Progenitor cell of endocrine pancreas (in vitro differentiated cells): ENCODE data around the gene KCNJ6. TPM values are rescaled to one million over a fixed set of nuclear protein-coding genes. Genes with fewer than 3 reads are reported as not detected.

Experiments
- DNase-seq: peaks from one replicate; pipeline ENCODE4 v3.0.0; 2021; ENCODE audit warnings: low spot score; ENCODE audit not compliant: unreplicated experiment
- H3K27ac Mint-ChIP-seq: 2 replicates; pipeline ENCODE4 v1.8.0; 2021; ENCODE audit warnings: mild to moderate bottlenecking, moderate library complexity, mixed read lengths
- H3K27me3 Mint-ChIP-seq: 2 replicates; pipeline ENCODE4 v1.8.0; 2021; ENCODE audit warnings: mixed read lengths
- H3K36me3 Mint-ChIP-seq: 2 replicates; pipeline ENCODE4 v1.8.0; 2022; ENCODE audit warnings: mixed read lengths; ENCODE audit not compliant: insufficient read depth
- H3K4me1 Mint-ChIP-seq: 2 replicates; pipeline ENCODE4 v1.8.0; 2021; ENCODE audit warnings: low read depth, mixed read lengths
- H3K4me3 Mint-ChIP-seq: 2 replicates; pipeline ENCODE4 v1.8.0; 2021; ENCODE audit warnings: low read depth, mild to moderate bottlenecking, moderate library complexity, mixed read lengths
- H3K9me3 Mint-ChIP-seq: 2 replicates; pipeline ENCODE4 v1.8.0; 2021; ENCODE audit warnings: low read depth, mixed read lengths
- total RNA-seq: library from RNA; stranded (reverse); gene quantifications from 2 replicates; pipeline ENCODE4 v1.2.1, GENCODE V29; 2021
- TF ChIP-seq, protein P1 (sequence below): fragments of 200-600 bp; sonication (generic); IDR thresholded peaks from one replicate; pipeline ENCODE4 v1.5.0; 2021; ENCODE audit warnings: antibody characterized with exemption, mild to moderate bottlenecking; ENCODE audit not compliant: unreplicated experiment

Gene KCNJ6
- total RNA-seq, 1 donor from 2014 or later = 3.3 TPM

DNA sequence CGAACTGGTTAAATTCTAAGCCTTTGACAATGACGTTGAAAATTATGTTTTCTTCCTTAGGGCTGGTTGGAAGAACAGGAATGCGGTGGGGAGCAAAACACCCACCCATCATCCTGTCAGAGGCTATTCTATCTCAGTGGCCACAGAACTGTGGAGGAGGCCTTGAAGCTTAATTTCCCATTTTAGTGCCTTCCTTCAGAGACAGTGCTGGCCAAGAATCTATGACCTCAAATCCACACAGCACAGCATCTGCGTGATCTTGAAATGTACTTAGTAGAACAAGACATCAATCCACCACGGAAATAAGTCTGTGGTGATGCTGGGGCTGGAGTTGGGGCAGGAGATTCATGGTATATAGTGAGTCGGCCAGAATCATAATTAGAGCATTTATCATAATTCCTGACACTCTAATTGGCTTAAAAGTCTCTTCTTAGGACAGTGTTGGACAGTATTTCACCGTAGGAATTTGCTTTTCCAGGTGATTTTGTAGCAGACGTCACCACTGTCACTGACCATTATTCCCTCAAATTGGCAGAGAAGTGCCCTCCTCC is 113.1 kb downstream of the KCNJ6 start:
- DNase-seq = no peak
- H3K27me3 Mint-ChIP-seq = peaks cover 6% of the 10 kb centered on the region
- H3K4me3 Mint-ChIP-seq = no peak overlapping the region
- H3K36me3 Mint-ChIP-seq = no peaks in the 10 kb centered on the region
- TF ChIP-seq, protein P1, sequence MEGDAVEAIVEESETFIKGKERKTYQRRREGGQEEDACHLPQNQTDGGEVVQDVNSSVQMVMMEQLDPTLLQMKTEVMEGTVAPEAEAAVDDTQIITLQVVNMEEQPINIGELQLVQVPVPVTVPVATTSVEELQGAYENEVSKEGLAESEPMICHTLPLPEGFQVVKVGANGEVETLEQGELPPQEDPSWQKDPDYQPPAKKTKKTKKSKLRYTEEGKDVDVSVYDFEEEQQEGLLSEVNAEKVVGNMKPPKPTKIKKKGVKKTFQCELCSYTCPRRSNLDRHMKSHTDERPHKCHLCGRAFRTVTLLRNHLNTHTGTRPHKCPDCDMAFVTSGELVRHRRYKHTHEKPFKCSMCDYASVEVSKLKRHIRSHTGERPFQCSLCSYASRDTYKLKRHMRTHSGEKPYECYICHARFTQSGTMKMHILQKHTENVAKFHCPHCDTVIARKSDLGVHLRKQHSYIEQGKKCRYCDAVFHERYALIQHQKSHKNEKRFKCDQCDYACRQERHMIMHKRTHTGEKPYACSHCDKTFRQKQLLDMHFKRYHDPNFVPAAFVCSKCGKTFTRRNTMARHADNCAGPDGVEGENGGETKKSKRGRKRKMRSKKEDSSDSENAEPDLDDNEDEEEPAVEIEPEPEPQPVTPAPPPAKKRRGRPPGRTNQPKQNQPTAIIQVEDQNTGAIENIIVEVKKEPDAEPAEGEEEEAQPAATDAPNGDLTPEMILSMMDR = no peak
- peaks cover 9% of the 10 kb centered on the region for H3K4me1 Mint-ChIP-seq
- no peak overlapping the region for H3K27ac Mint-ChIP-seq
- H3K9me3 Mint-ChIP-seq = peaks cover 9% of the 10 kb centered on the region

DNA sequence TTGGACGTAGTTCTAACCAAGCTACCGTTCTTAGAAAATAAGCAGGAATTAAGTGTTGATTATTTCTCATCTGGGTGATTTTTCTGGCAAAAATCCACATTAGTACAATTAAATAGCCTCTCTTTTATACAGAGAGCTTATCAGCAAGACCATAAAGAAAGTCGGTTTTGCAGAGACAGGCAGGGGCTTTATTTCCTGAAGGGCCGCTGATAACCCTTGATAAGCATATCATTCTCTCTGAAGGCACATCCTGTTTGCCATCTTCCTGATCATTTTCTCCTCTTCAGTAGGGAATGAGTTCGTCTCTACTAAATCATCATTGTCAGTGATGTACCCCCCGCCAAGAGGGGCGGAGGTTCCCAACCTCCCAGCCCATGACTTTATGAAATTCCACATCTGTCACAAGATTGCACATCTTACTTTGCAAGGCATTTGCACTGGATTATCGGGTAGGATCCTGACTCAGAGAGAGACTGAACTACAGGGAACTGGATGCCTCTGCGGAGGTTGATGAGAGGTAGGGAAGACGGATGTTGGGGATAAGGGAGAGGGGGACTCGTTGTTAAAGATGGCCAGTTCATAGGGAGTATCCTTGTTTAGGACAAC is 115.7 kb downstream of the KCNJ6 start:
- Mint-ChIP-seq H3K9me3 (peaks cover 9% of the 10 kb centered on the region), H3K4me3 (no peak overlapping the region), H3K27ac (no peak overlapping the region), H3K4me1 (peaks cover 9% of the 10 kb centered on the region), H3K27me3 (peaks cover 6% of the 10 kb centered on the region), H3K36me3 (no peaks in the 10 kb centered on the region)
- TF ChIP-seq, protein P1 = no peak
- no peak for DNase-seq

DNA sequence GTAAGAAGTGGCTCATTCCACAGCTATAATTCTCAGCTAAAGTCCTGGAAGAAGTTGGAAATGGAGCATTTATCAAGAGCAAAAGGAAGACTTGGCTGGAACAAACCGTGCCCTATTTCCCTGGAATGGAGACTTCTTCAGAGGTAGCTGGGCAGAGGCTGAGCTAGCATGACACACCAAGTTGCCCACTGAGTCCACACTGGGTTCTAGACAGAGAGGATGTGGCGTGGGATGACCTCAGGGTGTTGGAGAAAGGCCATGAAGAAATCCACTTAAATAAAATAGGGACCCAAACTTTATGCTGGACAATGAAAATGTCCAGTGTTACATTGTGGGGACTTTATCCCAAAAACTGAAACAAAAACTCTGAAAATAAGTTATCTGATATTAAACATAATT is 116.2 kb downstream of the KCNJ6 start:
- Mint-ChIP-seq H3K9me3 (peaks cover 9% of the 10 kb centered on the region), H3K27me3 (peaks cover 6% of the 10 kb centered on the region), H3K4me1 (peaks cover 9% of the 10 kb centered on the region), H3K4me3 (no peak overlapping the region), H3K27ac (no peak overlapping the region), H3K36me3 (no peaks in the 10 kb centered on the region)
- TF ChIP-seq, protein P1 = no peak
- DNase-seq = no peak

DNA sequence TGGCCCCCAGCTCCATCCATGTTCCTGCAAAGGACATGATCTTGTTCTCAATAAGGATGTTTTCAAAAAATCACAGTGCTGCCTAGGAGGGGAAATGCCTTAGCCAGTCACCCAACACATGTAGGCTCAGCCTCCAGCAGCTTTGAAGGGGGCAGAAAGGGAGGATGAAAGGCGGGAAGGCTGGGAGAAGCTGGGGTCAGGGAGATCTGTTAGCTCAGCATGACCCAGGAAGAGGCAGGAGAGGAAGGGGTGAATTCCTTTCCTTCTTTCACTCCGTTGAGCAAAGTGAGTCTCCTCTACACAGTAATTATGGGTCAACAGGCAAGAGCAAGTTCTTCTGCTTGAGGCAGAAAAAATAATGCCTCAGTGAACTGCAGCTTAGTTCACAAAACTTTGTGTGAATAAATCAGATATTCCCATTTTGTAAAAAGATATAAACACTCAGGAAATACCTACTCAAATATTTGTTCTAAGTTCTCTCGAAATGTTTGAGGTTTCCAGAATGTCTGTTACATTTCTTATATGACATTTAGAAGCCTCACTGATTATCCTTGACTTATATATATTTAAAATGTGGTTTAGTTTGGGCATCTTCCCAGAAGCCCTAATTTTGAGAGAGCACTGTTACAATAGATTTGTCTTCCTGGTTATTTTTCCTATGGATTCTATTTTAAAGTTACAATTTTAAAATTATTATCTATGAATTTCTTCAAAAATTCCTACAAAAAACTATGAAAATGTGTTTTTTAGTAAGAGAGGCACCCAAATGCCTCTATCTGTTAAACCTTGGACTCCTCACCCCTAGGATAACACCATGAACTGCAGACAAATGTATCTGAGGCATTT is 116.8 kb downstream of the KCNJ6 start:
- peaks cover 6% of the 10 kb centered on the region for H3K27me3 Mint-ChIP-seq
- H3K4me1 Mint-ChIP-seq = peaks cover 9% of the 10 kb centered on the region
- H3K27ac Mint-ChIP-seq = peak overlapping the region; percentile 7
- H3K4me3 Mint-ChIP-seq = no peak overlapping the region
- peaks cover 4% of the 10 kb centered on the region for H3K9me3 Mint-ChIP-seq
- no peak for DNase-seq
- TF ChIP-seq, protein P1 = no peak
- H3K36me3 Mint-ChIP-seq = no peaks in the 10 kb centered on the region

DNA sequence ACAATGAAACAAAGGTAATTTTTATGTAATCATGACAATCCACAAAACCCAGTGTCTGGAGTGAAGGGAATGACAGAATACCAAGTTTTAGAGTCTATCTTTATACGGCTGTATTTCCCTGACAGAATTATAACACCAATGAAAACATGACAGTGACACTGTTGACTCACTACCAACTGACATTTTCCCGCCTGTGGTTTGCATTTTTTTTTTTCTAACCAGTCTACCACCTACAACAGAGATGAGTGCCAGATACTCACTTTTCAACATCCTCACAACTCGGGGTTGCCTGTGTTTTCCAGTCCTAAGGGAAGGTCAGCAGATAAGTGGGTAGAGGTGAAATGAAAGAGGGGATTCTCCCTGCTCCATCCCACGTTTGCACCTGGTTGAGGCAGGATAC is 118.9 kb downstream of the KCNJ6 start:
- peaks cover 6% of the 10 kb centered on the region for H3K27me3 Mint-ChIP-seq
- H3K4me1 Mint-ChIP-seq = peaks cover 2% of the 10 kb centered on the region
- no peaks in the 10 kb centered on the region for H3K36me3 Mint-ChIP-seq
- H3K4me3 Mint-ChIP-seq = no peak overlapping the region
- peaks cover 4% of the 10 kb centered on the region for H3K9me3 Mint-ChIP-seq
- DNase-seq = no peak
- TF ChIP-seq, protein P1 = no peak
- H3K27ac Mint-ChIP-seq = no peak overlapping the region
